A172 (cell line): ENCODE results near the gene BAHCC1. TPM values are rescaled to one million over a fixed set of nuclear protein-coding genes. Genes with fewer than 3 reads are reported as not detected.

Experiments
- DNase-seq: peaks from one replicate; pipeline ENCODE4 v3.0.0-alpha.2; 2015; ENCODE audit warnings: low spot score
- total RNA-seq: library from RNA; depleted of rRNA; stranded (reverse); fragments of >200 nt; shearing (Covaris generic); gene quantifications from 2 replicates; pipeline ENCODE4 v1.2.3, GENCODE V29; 2014

Gene BAHCC1
- total RNA-seq, 1 experiment from 2014 or later, result 0.95 TPM

DNA sequence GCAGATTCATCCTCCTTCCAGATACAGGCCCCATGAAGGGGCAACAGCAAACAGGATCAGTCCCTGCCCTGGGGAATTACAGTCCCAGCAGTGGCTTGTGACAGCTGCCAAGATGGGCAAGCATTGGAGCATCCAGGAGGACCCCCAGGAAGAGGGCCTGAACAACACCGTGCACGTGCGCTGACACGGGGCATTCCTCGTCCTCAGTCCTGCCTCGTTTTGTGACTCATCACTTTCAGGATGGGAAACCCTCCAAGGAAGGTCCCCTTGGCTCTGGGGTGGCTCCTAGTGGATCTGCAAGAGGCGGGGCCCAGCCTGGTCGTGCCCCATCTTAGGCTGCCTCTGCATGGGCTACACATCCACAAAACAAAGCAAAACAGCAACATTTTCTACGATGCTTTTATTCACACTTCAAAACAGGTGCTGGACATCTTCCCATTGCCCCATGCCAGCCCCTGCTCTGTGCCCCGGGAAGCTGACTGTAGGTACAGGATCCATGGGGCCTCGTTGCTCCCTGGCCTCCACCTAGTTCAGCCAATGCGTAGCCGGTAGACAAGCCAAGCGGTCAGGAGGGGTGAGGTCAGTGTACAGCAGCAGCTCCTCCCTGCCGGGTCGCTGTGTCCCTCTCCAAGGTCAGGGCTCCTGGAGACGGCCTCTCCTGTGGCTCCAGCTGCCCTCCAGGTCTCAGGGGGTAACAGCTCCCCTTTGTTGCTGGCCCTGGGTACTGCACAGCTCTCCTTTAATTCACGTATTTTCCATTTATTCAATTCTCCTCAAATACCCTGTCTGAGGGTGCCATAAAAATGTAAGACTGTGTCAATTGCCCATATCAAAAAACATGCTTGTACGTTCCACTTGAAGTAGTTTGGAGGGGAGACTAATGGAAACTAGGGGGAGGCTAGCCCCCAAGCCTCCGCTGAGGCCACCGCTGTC, 85.1 kb downstream of the BAHCC1 start:
- DNase-seq, result peak; percentile 87

DNA sequence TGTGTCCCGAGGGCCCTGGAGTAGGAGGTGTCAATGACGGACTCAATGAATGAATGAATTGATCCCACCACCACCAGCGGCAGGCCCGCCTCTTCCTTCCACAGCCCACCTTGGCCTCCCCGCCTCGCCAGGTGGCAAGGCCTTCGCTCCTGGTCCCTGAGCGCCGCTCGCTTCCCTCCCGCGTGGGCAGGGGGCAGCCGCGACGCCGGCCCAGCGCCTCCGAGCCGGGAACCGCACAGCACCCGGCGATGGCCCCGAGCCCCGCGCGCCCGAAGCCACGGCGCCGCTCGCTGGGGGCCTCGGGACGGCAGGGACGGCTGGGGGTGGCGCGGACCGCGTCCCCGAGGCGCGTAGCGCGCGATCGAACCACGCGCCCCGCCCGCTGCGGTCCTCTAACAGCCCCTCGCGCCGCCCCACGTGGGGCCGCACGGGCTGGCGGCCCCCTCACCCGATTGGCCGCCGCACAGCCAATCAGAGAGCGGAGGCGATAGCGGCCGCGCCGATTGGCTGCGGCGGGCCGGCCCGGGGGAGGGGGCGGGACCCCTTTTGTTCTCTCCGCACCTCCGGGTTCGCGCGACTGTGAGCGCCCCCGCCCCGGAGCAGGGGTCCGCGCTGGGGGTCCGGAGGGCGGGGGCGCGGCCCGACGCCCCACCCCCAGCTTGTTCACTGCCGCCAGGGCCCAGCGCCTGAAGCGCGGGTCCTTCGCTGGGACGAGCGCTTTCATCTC, 86.0 kb downstream of the BAHCC1 start:
- no peak for DNase-seq

DNA sequence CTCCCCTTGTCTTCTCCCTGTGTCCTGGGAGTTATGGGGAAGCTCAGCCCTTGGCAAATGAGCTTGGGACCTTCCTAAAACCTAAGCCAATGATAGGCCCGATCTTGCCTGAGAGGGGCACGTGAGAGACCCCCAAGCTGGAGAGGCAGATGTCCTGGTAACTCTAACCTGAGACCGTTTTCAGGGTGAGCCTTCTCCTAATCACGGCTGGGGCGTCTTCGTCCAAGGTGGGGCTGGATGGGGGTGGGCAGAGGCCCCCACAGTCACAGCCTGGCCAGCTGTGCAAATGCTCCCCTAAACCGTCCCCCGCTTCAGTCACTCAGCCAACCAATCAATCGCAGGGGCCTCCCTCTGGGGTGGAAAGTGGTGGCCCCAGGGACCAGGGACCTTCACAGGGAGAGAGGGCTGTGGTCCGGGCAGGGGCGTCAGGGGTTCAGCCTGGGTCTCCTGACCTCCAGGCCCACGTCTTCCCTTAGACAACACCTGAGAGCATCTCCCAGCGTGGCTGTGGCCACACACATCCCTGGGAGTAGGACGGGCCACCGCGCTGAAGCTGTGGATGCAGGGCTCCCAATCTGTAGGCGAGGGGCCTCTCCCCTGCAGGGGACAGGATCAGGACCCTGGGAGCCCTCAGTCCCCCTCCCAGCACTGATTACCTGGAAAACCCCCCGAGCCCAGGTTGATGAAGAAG, 86.7 kb downstream of the BAHCC1 start:
- DNase-seq, result no peak

DNA sequence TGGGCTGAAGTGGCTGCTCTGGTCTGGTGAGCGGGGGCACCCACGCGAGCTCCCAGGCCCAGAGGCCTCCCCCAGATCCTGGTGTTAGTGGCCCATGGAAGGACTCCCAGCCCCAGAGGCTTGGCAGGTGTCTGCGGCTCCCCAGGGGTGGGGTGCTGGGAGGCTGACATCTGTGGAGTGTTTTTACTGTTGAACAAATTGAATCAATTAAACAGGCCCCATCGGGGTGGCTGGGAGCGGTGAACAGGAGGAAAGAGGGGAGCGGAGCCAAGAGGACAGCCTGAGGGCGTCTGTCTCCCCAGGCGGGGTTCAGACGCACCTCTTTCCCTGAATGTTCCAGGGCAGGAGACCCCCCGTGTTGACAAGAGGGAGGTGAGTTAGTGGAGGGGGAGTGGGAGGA, 87.4 kb downstream of the BAHCC1 start:
- DNase-seq, result no peak

DNA sequence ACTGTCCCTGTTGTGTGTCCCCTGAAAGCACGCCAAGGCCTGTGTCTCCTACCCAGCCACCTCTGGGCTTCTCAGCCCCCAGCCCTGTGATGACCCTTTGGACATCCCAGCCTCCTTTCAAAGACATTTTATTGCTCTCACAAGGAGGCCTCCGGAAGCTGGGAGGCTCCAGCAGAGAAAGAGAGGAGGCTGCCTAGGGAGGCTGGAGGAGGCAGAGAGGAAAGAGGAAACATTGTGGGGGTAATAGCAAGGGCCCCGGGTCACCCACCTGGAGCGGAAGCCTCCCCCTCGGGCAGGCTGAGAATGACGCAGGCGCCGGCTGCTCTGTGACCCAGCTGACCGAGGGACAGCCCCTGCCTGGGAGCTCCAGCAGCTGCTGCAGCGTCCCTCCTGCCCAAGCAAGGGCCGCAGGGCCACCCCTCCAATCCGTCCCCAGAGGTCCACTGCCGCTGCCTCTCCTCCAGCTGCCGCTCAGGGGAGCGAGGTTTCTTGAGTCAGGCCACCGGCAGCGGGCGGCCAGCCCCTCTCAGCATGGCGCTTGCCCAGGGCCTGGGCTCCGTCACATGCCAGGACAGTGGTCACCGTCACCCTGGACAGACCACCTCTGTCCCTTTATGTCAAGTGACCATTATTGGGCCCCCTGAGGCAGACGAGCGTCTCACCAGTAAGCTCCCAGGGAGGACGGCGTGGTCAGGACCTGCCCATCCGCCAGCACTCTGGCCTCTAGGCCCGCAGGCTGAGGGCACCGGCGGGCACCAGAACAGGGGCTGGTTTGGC, 88.0 kb downstream of the BAHCC1 start:
- no peak for DNase-seq

DNA sequence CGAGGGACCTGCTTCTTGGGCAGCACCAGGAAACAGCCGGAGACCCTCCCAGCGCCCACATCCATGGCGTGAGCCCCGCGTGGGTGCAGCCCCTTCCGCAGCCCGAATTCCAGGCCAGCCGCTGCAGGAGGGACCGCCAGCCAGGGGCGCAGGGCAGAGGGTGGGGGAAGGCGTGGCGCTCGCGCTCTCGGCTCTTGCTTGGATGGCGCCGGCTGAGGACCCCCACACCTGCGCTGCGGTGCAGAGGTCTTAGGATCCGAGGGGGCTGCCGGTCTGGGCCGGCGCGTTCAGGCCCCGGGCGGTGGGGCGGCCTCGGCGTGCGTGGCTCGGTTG, 88.6 kb downstream of the BAHCC1 start:
- no peak for DNase-seq

DNA sequence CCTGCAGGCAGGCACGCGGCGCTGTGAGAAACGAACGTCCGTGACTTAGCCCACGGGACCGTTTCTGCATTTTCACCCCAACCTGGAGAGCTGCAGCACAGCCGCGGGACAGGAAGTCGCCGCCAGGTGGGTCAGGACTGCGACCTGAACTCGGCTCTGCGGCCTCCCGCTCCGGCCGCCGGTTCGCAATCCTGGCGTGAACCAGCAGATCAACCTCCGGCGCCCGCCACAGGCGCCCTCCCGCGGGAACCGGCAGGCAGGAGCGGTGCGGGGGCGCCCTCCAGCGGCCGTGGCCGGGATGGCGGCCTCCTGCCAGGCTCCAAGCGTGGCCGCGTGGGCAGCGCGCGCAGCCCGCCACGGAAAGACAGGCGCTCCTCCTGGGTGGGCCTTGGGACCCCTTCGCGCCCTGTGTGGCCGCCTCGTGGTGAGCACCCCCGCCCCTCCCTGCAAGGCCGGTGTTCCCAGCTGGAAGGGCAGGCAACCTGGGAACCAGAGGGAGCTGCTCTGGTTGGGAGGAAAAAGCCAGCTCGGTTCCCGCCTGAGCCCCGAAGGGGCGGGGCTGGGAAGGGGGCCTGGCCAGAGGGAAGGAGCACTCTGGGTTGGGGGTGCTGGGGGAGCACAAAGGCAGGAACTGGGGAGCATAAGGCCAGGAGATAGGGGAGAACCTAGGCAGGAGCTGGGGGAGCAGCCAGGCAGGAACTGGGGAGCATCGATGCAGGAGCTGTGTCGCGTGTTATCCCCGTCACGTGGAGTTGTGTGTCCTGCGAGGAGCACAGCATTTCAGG, 89.1 kb downstream of the BAHCC1 start:
- DNase-seq, result peak; percentile 57

DNA sequence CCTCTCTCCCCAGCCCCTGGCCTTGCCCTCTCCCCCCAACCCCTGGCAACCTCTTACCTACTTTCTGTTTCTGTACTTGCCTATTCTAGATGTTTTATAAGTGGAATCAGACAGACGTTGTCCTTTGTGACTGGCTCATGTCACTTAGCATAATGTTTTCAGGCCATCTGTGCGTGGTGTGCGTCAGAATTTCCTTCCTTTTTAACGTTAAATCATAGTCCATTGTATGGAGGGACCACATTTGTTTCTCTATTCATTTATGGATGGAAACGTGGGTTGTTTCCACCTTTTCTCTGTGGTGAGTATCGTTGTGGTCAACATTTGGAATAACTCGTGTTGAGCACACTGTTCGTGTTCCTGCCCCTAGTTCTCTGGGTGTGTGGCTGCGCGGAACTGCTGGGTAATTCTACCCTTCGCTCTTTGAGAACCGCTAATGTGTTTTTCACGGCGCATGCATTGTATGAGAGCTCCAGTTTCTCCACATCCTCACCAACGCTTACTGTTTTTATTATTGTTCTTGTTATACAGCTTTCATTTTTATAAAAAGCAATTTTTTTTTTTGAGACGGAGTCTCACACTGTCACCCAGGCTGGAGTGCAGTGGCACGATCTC, 91.0 kb downstream of the BAHCC1 start:
- no peak for DNase-seq

DNA sequence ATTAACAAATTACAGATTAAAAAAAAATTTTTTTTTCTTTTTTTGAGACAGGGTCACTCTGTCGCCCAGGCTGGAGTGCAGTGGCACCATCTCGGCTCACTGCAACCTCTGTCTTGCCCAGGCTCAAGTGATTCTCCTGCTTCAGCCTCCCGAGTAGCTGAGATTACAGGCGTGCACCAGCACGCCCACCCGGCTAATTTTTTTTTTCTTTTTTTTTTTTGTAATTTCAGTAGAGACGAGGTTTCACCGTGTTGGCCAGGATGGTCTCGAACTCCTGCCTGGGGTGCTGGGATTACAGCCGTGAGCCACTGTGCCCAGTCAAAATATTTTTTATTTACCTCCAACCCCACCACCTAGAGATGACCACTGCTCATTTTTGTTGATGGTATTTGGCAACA, 91.8 kb downstream of the BAHCC1 start:
- DNase-seq, result no peak

DNA sequence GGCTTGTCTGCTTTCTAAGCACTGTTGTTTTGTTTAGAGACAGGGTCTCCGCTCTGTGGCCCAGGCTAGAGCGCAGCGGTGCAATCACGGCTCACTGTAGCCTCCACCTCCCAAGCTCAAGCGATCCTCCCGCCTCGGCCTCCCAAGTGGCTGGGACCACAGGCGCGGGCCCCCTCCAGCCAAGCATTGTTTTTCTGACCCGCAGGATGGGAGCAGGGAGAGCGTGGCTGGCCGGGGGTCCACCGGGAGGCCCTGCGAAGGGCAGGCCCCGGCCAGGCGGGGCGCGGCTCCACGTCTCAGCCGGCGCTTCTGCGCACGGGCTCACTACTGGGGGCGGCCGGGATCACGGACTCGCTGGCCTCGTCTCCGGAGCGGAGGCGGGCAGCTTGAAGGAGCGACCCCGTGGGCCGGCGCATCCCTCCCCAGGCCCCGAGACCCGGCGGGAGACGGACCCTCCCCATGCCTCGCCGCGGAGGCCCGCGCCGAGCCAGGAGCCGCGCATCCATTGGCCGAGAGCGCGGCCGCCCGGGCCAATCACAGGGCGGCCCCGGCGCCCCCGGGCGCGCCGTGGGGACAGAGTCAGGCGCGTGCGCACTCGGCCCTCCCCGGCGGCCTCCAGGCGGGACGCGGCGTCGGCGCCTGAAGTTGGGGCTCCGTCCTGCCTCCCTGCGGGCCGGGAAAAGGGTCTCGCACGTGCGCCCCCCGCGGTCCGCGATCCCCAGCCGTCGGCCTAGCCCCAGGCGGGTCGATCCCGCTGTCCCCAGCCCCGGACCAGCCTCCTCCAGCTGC, 92.4 kb downstream of the BAHCC1 start:
- no peak for DNase-seq

DNA sequence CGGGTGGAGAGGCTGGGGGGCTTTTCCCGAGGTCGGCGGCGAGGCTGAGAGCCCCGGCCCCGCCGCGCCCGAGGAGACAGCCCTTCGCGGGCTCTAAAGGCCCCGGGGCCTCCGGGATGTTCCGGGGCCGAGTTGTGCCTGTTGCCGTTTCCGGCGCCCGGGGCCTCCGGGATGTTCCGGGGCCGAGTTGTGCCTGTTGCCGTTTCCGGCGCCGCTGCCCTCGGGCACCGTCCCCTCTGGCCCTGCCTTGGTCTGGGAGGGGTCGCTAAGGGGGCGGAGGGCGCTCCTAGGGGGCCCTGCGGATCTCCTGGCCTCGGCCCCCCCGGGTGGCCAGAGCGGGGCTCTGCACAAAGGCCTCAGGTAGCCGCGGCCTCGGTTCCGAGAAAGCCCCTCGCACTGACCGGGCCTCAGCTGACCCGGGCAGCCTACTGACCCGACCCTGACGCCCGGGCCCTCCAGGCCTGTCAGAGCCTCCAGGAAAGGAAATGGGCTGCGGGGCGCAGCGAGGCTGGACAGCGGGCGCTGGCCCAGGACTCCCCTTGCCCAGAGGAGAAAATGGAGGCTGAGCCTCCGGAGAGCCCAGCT, 93.1 kb downstream of the BAHCC1 start:
- no peak for DNase-seq

DNA sequence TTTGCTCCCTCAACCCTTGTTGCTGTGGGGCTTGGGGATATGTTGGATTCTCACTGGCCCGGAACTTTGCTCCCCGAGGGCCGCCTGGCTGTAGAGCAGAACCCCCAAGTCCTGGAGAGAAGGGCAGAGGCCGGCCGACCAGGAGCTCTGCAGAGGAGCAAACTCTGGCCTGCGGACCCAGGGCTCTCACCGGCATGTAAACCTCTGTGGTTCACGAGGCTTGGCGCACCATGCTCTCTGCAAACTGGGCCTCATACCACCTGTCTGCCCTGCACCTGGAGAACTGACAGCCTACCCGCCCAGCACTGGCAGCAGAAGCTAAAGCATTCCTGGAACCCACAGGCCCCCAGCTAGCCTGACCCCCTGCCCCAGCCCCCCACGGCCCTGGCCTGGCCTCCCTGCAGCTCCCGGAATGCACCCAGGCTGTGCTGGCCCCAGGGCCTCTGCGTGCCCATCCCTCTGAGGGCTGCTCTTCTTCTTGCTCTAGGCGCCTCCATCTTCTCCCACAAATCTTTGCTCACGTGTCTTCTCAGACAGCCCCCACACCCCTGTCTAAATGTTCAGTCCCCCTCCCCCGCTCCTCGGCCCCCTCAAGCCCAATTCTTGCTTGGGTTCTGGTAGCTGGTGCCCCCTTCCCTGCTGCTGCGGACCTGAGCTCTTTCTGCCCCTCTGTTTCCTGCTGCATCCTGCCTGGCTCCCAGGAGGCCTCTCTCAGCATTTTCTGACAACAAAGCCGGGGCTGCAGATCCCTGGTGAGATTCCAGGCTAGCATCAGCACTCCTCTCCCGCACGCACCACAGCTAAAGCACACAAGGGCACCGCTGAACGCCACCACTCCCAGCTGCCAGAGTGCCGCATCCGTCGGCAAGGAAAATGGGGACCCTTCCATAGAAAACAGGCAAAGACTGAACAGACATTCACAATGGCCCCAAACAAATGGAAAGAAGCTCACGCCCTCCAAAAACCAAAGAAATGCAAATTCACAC, 94.0 kb downstream of the BAHCC1 start:
- DNase-seq, result no peak

DNA sequence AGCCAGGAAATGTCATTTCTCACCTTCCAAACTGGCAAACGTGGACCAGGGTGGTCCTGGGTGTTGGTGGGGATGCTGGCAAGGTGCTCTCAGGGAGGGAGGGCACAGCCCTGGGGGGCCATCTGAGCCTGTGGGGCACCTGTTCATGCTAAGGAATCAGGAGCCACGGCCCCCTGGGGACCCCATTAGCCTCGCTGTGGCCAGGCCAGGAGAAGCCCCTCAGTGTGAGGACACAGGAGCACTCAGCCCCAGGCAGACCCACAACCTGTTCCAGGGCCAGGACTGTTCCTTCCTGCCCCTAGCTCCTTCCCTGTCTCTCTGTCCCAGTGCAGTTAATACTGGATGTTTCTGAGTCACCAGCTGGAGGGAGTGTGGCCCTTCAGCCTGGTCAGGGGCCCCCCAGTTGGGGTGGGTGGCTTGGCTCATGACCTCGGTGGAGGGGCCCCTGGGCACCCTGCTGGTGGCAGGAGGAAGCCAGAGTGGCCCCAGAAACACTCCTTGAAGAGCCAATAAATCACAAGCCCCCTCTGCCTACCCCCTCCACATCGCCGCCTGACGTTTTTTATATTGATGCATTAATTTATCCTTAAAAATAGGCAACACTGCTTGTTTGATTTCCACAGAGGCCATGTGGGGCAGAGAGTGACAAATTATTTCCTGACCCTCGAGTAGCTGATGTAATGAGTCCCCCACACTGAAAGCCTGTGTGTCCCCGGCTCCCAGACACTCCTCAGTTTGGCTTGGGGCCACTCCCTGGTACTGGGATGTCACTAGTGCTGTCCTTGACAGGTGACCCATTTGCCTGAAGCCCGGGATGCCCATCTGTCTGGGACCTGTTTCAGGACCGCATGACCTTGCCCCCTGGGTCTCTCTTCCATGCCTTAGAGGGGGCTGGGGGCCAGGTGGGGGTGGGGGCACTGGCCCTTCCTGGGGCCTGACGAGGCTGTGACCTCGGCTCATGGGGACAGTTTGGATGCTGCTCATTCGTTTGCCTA, 95.0 kb downstream of the BAHCC1 start:
- no peak for DNase-seq

DNA sequence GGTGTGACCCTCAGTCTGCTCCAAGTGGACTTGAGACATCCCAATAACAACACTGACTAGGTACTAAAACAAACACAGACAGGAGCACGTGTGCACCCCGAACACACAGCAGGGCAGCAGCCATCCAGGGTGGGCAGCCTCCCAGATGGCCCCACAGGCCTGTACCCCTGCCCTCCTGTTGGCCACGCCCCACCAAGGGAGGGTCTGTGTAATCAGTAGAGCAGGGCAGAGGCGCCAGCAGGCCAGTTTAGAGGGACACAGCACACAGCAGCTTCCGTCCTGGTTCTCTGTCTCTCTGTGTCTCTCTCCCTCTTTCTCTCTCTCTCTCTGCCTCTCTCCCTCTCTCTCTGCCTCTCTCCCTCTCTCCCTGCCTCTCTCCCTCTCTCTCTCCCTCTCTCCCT, 95.9 kb downstream of the BAHCC1 start:
- DNase-seq, result no peak

DNA sequence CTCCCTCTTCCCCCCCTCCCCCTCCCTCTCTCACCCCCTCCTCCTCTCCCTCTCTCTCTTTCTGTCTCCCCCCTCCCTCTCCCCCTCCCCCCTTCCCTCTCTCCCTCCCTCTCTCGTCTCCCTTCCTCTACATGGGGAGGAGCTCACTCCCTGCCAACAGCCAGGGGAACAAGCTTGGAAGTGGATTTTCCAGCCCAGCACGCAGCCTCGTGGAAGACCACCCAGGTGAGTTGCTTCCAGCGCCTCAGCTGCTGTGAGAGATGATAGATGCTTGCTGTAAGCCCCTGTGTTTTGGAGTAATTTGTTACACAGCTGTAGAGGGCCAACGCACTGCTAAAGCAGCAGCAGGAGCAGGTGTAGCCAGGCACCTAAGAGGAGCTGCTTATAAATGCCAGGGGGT, 96.5 kb downstream of the BAHCC1 start:
- DNase-seq, result no peak

DNA sequence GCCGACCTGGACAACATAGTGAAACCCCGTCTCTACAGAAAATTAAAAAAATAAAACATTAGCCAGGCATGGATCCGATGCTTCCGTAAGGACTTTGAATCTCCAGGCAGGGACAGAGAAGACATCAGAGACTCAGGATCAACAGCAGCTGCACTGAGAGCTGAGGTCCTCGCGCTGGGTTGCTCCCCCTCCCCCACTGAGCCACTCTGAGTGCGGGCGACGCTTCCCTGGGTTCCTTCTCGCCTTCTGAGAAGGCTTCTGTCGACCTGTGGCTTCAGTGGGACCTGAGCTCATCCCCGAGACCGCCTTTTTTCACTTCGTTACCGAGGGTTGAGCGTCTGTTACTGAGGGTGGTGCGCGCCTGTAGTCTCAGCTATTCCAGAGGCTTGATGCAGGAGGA, 96.9 kb downstream of the BAHCC1 start:
- no peak for DNase-seq

DNA sequence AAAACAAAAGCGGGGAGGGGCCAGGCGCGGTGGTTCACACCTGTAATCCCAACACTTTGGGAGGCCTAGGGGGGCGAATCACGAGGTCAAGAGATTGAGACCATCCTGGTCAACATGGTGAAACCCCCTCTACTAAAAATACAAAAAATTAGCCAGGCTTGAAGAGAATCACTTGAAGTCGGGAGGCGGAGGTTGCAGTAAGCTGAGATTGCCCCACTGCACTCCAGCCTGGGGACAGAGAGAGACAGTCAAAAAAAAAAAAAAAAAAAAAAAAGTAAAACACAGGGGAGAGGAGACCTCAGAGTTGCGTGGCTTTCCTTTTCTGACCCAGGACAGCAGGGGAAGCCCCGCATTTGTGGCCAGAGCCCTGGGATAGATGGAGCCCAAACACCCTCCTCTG, 97.4 kb downstream of the BAHCC1 start:
- no peak for DNase-seq
